Heart left ventricle (tissue), 16 donors: ENCODE results near the gene MRPL24. TPM values are rescaled to one million over a fixed set of nuclear protein-coding genes. Genes with fewer than 3 reads are reported as not detected.

Source experiments
- ATAC-seq, 4 donors: fragments of 200-7000 bp; cut with Tn5 transposase; one replicate each; pipeline ENCODE4 v1.9.1; 2020 to 2022; ENCODE audit warnings: moderate library complexity in 4 of 4, mild to moderate bottlenecking in 3 of 4, moderate number of reproducible peaks in 1 of 4
- DNase-seq, 5 donors: peaks; one replicate each; pipeline ENCODE4 v3.0.0-alpha.2; 2020
- H3K27ac ChIP-seq, 12 donors: fragments of 200-600 bp; sonication (generic) in 4 of 12; one replicate each; pipeline versions ENCODE4 v1.5.0 to v1.8.0; 2016 to 2022; ENCODE audit warnings: mild to moderate bottlenecking in 2 of 12
- H3K27me3 ChIP-seq, 9 donors: fragments of 200-600 bp; sonication (generic) in 2 of 9; one replicate each; pipeline versions ENCODE4 v1.5.1 to v1.8.0; 2016 to 2022; ENCODE audit warnings: mild to moderate bottlenecking in 3 of 9
- H3K36me3 ChIP-seq, 9 donors: fragments of 200-600 bp; sonication (generic) in 2 of 9; one replicate each; pipeline versions ENCODE4 v1.5.0 to v1.8.0; 2018 to 2022; ENCODE audit warnings: mild to moderate bottlenecking in 2 of 9
- H3K4me1 ChIP-seq, 12 donors: fragments of 200-600 bp; sonication (generic) in 4 of 12; one replicate each; pipeline versions ENCODE4 v1.5.0 to v1.8.0; 2016 to 2022; ENCODE audit warnings: mild to moderate bottlenecking in 3 of 12
- H3K4me3 ChIP-seq, 12 donors: fragments of 200-600 bp; sonication (generic) in 4 of 12; one replicate each; pipeline versions ENCODE4 v1.5.0 to v1.8.0; 2017 to 2022; ENCODE audit warnings: mild to moderate bottlenecking in 9 of 12, moderate library complexity in 4 of 12
- H3K9me3 ChIP-seq, 12 donors: fragments of 200-600 bp; sonication (generic) in 4 of 12; one replicate each; pipeline versions ENCODE4 v1.5.0 to v1.8.0; 2016 to 2022; ENCODE audit warnings: mild to moderate bottlenecking in 1 of 12
- POLR2A ChIP-seq, 2 donors: fragments of 450-650 bp; IDR thresholded peaks; one replicate each; pipeline ENCODE4 v1.6.1; 2017; ENCODE audit warnings: antibody characterized with exemption in 2 of 2, mild to moderate bottlenecking in 2 of 2, moderate library complexity in 2 of 2
- WGBS, 4 donors: extraction: QIAGEN DNeasy Blood & Tissue Kit in 2 of 4; methylation state at CpG; one replicate each; pipeline versions ENCODE4 v1.1.5 to v1.1.7; 2013 to 2018; 5-methylcytosine and 5-hydroxymethylcytosine counted together
- intact Hi-C, 10 donors: fragments of 100-400 bp; cut with DNase I; formaldehyde crosslinking; loops; one replicate each; pipeline versions ENCODE4 v1.11.1 to v1.14.2; 2022
- polyA plus RNA-seq, 2 donors: library from polyadenylated mRNA; stranded (reverse); fragments of 200-250 nt; gene quantifications; one replicate each; pipeline ENCODE4 v1.2.3, GENCODE V29; 2013
- total RNA-seq, 9 donors: library from RNA; depleted of rRNA in 2 of 9; stranded (reverse); fragments of >200 nt in 2 of 9; fragmentation: NEBNext Ultra II Directional in 3 of 9; extraction: Animal tissue kit (Norgen Biotek cat#: 25700) in 3 of 9; gene quantifications; one replicate each; pipeline versions ENCODE4 v1.1.0 to v1.2.4, GENCODE V29; 2016 to 2023
- TF ChIP-seq, protein P1 (sequence below), 12 donors: fragments of 200-600 bp; sonication (generic) in 4 of 12; IDR thresholded peaks; one replicate each; pipeline versions ENCODE4 v1.5.0 to v1.8.0; 2018 to 2022; ENCODE audit warnings: antibody characterized with exemption in 12 of 12, mild to moderate bottlenecking in 5 of 12
- donor health status: ischemic (EF 13 %, LVEDD 7.1; RV severe dilation, severe dysfunction).
- donor health status: healthy with polysubstance abuse.
- donor health status: DM: no; HTN: yes; CAD: no.
- donor health status: DM: no; HTN: no; CAD: no.
- donor health status: ischemic (EF 25% LVEDD 6.9; RV normal size, moderate dysfunction).
- donor health status: ischemic (EF 25% LVEDD 5.7; RV mildly dilated, moderate dysfunction).
- donor health status: healthy.
- donor health status: DM: yes; HTN: yes; CAD: no.
- donor health status: ischemic (EF 35%, LVEDD 5.7; RV mildly dilated, moderate dysfunction).
- donor health status: nonischemic (EF 11% LVEDD 7.7; RV severe dilation, severe dysfunction).
- donor health status: DM: yes; HTN: yes; CAD: no.
- donor health status: PGD.
- donor health status: ischemic (EF 29% LVEDD 5.4; RV normal size, mild dysfunction).
- donor health status: nonischemic (EF 23%, LVEDD 6.1; RV moderate dilation, normal function).

MRPL24 gene
- total and polyA plus RNA-seq, 11 donors, result 74.8 to 230 (median 84.8) TPM

DNA sequence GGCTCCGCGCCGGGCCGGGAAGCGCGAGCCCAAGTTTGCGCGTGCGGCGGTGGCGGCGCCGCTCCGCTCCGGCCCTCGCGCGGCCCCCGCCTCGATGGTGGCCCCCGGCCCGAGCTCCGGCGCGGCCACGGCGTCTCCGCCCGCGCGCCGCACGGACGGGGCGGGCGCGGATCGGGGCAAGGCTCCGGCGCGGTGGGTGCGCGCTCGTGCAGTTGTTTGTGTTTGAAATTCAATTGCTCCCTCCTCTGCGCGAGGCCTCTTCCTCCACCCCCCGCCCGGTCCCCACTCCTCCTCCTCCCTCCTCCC is 10.5 kb upstream of the MRPL24 start, which contains the start of gene HDGF:
TSS of gene HDGF (minus strand) at position 225 of the 306 bp plus-strand sequence. CDS start 246 bp downstream, outside the sequence.
- ATAC-seq, result no peak
- DNase-seq, result no peak
- 0 to 1% (median 0%) methylated on average over 25 to 48 of the region's 48 CpGs for WGBS, 4 donors
- peak within 1 kb of the TSS; percentile 96 to 100 (median 99) for H3K27ac ChIP-seq
- intact Hi-C loops, result loop anchor here in 1 of 10 donors (1.0 to 5.0 kb wide), 2 partner anchors 16 to 249 kb away; partner anchors contain the start of genes MEF2D and PRCC
- no peaks in the 10 kb centered on the region for H3K36me3 ChIP-seq
- peak within 1 kb of the TSS; percentile 72 to 100 (median 96) for H3K4me3 ChIP-seq
- H3K9me3 ChIP-seq, result no peaks in the 10 kb centered on the region
- H3K27me3 ChIP-seq, result no peaks in the 10 kb centered on the region
- peaks cover 17 to 63% (median 48%) of the 10 kb centered on the region in 12 donors for H3K4me1 ChIP-seq
- TF ChIP-seq POLR2A (IDR thresholded peaks at IDR 0.05), result no peak
- TF ChIP-seq, protein P1, sequence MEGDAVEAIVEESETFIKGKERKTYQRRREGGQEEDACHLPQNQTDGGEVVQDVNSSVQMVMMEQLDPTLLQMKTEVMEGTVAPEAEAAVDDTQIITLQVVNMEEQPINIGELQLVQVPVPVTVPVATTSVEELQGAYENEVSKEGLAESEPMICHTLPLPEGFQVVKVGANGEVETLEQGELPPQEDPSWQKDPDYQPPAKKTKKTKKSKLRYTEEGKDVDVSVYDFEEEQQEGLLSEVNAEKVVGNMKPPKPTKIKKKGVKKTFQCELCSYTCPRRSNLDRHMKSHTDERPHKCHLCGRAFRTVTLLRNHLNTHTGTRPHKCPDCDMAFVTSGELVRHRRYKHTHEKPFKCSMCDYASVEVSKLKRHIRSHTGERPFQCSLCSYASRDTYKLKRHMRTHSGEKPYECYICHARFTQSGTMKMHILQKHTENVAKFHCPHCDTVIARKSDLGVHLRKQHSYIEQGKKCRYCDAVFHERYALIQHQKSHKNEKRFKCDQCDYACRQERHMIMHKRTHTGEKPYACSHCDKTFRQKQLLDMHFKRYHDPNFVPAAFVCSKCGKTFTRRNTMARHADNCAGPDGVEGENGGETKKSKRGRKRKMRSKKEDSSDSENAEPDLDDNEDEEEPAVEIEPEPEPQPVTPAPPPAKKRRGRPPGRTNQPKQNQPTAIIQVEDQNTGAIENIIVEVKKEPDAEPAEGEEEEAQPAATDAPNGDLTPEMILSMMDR (IDR thresholded peaks at IDR 0.05), result no peak

DNA sequence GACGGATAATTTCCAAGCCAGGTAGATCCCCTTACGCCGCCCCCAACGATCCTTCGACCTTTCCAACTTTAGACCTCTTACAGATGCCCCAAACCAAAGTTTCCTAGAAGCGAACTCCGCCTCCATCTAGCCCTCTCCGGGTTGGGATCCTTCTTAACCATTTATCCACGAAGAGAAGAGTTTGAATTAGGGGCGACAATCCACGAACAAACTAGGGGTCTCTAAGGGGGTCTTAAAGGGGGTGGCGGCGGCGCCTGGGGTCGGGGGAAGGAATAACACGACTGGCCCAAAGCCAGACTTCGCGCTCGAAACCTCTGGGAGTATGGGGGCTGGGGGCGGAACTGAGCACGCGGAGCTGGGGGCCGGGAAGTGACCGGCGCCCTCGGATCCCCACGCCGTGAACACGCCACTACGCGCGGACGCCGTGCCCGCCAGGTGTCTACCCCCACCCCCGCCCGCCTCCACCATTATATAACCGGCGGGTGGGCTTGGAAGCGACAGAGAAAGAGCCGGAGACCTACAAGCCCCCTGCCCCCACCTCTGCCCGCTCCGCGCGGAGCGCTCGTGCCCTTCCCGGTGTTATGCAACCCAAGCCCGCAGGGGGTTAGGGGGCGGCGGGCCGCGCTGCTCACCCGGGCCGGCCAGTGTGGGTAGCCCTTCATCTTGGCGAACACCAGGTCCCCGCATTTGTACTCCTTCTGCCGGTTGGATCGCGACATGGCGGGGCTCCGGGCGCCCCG is 10.0 kb upstream of the MRPL24 start:
- peak overlapping the region; percentile 72 to 100 (median 96) for H3K4me3 ChIP-seq
- ATAC-seq (peak in 1 of 4 donors; percentile 12), DNase-seq (peak; percentile 54 to 81 (median 66))
- H3K4me1 ChIP-seq, result peaks cover 22 to 68% (median 53%) of the 10 kb centered on the region in 12 donors
- H3K27ac ChIP-seq, result peak overlapping the region; percentile 96 to 100 (median 99)
- no peaks in the 10 kb centered on the region for H3K36me3 ChIP-seq
- intact Hi-C loops, result loop anchor here in 1 of 10 donors (1.0 to 5.0 kb wide), 2 partner anchors 16 to 249 kb away; partner anchors contain the start of genes MEF2D and PRCC
- no peaks in the 10 kb centered on the region for H3K27me3 ChIP-seq
- 0 to 1% (median 0%) methylated on average over 45 to 64 of the region's 64 CpGs for WGBS, 4 donors
- TF ChIP-seq, protein P1 (IDR thresholded peaks at IDR 0.05), result peak in 4 of 12 donors; percentile 3 to 11 (median 6)
- no peak for TF ChIP-seq POLR2A (IDR thresholded peaks at IDR 0.05)
- no peaks in the 10 kb centered on the region for H3K9me3 ChIP-seq

DNA sequence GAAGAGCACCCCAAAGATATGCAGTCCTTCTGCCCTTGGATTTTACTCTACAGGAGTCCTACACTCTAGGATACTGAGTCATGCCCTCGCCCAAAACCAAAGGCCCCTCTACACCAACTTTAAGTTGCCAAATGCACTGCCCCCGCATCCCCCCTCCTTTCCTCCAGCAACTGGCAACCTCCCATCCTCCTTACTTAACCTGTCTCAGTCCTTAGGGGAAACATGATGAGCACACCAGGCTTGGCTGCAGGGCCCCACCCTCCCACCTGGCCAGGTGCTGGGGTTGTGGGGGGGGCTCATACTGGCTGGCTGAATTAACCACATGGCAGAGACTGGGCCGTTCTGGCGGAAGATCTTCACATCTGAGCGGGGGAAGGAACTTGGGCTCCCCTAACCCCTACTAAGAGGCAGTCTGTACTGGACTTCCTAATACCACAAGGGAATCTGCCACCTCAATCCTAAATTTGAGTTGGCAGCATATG is 9.3 kb upstream of the MRPL24 start:
- no peak for ATAC-seq
- intact Hi-C loops, result loop anchor here in 1 of 10 donors (5.0 kb wide), 1 partner anchor 248 kb away; the partner anchor contains the start of gene MEF2D
- no peaks in the 10 kb centered on the region for H3K9me3 ChIP-seq

More for the DNA sequence above, 9.3 kb upstream of the MRPL24 start:
- H3K4me1 ChIP-seq, result peaks cover 22 to 70% (median 58%) of the 10 kb centered on the region in 12 donors
- 4 to 8% (median 5%) methylated on average over 3 to 5 of the region's 5 CpGs for WGBS, 4 donors
- peak overlapping the region; percentile 96 to 100 (median 99) for H3K27ac ChIP-seq
- no peaks in the 10 kb centered on the region for H3K27me3 ChIP-seq
- H3K36me3 ChIP-seq, result peaks cover 0 to 3% (median 0%) of the 10 kb centered on the region in 9 donors
- peak overlapping the region; percentile 72 to 100 (median 96) for H3K4me3 ChIP-seq
- DNase-seq, result peak in 1 of 5 donors; percentile 41
- TF ChIP-seq POLR2A (IDR thresholded peaks at IDR 0.05), result no peak
- TF ChIP-seq, protein P1 (IDR thresholded peaks at IDR 0.05), result no peak
